ENCODE data around the gene DHX35. TPM values are rescaled to one million over a fixed set of nuclear protein-coding genes. Genes with fewer than 3 reads are reported as not detected.

Gene DHX35
- total RNA-seq, 2 donors from 2014 or later: 12.2 to 16.1 TPM

DNA sequence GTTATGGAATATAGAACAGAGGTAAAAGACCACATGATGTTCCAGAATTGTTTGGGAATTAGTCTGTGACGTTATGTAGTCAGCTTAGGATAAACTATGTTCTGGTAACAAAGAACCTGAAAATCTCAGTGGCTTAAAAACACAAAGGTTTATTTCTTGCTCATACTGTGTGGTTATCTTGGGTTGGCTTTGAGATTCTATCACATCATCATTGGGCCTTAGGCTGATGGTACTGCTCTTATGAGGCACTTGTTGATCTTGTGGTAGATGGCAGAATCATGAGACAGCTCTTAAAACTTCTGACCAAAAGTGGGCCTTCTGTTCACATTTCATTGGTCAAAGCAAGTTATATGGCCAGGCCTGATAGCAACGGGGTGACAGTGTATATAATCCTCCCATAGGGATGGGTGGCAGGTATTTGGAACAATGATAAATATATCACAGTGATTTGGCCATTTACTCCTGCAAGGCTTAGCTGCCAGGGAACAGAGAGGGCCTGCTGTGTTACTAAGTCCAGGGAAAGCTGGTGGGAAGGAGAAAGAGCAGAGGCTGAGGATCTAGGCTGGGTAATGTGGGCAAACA lies 13.5 kb downstream of the DHX35 start:
- H3K9me3 Mint-ChIP-seq: no peaks in the 10 kb centered on the region
- TF ChIP-seq, protein P1, sequence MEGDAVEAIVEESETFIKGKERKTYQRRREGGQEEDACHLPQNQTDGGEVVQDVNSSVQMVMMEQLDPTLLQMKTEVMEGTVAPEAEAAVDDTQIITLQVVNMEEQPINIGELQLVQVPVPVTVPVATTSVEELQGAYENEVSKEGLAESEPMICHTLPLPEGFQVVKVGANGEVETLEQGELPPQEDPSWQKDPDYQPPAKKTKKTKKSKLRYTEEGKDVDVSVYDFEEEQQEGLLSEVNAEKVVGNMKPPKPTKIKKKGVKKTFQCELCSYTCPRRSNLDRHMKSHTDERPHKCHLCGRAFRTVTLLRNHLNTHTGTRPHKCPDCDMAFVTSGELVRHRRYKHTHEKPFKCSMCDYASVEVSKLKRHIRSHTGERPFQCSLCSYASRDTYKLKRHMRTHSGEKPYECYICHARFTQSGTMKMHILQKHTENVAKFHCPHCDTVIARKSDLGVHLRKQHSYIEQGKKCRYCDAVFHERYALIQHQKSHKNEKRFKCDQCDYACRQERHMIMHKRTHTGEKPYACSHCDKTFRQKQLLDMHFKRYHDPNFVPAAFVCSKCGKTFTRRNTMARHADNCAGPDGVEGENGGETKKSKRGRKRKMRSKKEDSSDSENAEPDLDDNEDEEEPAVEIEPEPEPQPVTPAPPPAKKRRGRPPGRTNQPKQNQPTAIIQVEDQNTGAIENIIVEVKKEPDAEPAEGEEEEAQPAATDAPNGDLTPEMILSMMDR (conservative IDR thresholded peaks at IDR 0.05): no peak
- Histone ChIP-seq H3K9ac (ENCODE audit: extremely low read depth, low read length, poor library complexity, severe bottlenecking) (no peak overlapping the region), H3K36me3 (ENCODE audit: control insufficient read depth, insufficient read depth, low read length) (peaks cover 39% of the 10 kb centered on the region), H3K4me3 (ENCODE audit: low read length) (no peak overlapping the region), H3K27me3 (ENCODE audit: control insufficient read depth, insufficient read depth, low read length, poor library complexity, severe bottlenecking) (no peaks in the 10 kb centered on the region), H3K27ac (ENCODE audit: low read depth, low read length) (no peak overlapping the region), H3K4me1 (ENCODE audit: control insufficient read depth, insufficient read depth, low read length) (no peaks in the 10 kb centered on the region), H3K9me3 (ENCODE audit: control insufficient read depth, low read length) (no peaks in the 10 kb centered on the region)
- 88 to 100% methylated on average over 1 to 2 of the region's 2 CpGs for WGBS, 2 experiments (ENCODE audit: insufficient coverage in 1 of 2, insufficient read length in 1 of 2)
- no peak overlapping the region for H3K27ac Mint-ChIP-seq
- H3K27me3 Mint-ChIP-seq (ENCODE audit: insufficient read depth): no peaks in the 10 kb centered on the region
- no peak for DNase-seq
- H3K4me3 Mint-ChIP-seq: no peak overlapping the region
- no peaks in the 10 kb centered on the region for H3K4me1 Mint-ChIP-seq
- H3K36me3 Mint-ChIP-seq (ENCODE audit: low read depth): peaks cover 8% of the 10 kb centered on the region

GRCh38 chr20:38979434-38979833 lies 17.3 kb downstream of the DHX35 start:
- H3K4me1 Mint-ChIP-seq: peaks cover 5% of the 10 kb centered on the region
- H3K9ac ChIP-seq (ENCODE audit: extremely low read depth, low read length, poor library complexity, severe bottlenecking): no peak overlapping the region
- H3K27ac ChIP-seq (ENCODE audit: low read depth, low read length): no peak overlapping the region
- H3K4me3 ChIP-seq (ENCODE audit: low read length): no peak overlapping the region
- no peaks in the 10 kb centered on the region for H3K9me3 ChIP-seq (ENCODE audit: control insufficient read depth, low read length)
- peaks cover 34% of the 10 kb centered on the region for H3K36me3 ChIP-seq (ENCODE audit: control insufficient read depth, insufficient read depth, low read length)
- 93% methylated on average over 2 of the region's 2 CpGs; no CpG with 5 or more reads in 1 of the 2 experiments for WGBS, 2 experiments (ENCODE audit: insufficient coverage in 1 of 2, insufficient read length in 1 of 2)
- no peaks in the 10 kb centered on the region for H3K27me3 ChIP-seq (ENCODE audit: control insufficient read depth, insufficient read depth, low read length, poor library complexity, severe bottlenecking)
- H3K27me3 Mint-ChIP-seq (ENCODE audit: insufficient read depth): no peaks in the 10 kb centered on the region
- H3K27ac Mint-ChIP-seq: no peak overlapping the region
- H3K9me3 Mint-ChIP-seq: no peaks in the 10 kb centered on the region
- no peaks in the 10 kb centered on the region for H3K4me1 ChIP-seq (ENCODE audit: control insufficient read depth, insufficient read depth, low read length)
- TF ChIP-seq, protein P1 (conservative IDR thresholded peaks at IDR 0.05): no peak
- no peak overlapping the region for H3K4me3 Mint-ChIP-seq
- DNase-seq: no peak
- peaks cover 4% of the 10 kb centered on the region for H3K36me3 Mint-ChIP-seq (ENCODE audit: low read depth)

GRCh38 chr20:38979842-38980241 lies 17.7 kb downstream of the DHX35 start:
- TF ChIP-seq, protein P1 (conservative IDR thresholded peaks at IDR 0.05): no peak
- Mint-ChIP-seq H3K36me3 (ENCODE audit: low read depth) (peaks cover 5% of the 10 kb centered on the region), H3K27ac (no peak overlapping the region), H3K4me1 (peaks cover 5% of the 10 kb centered on the region), H3K27me3 (ENCODE audit: insufficient read depth) (no peaks in the 10 kb centered on the region), H3K9me3 (no peaks in the 10 kb centered on the region), H3K4me3 (no peak overlapping the region)
- Histone ChIP-seq H3K4me3 (ENCODE audit: low read length) (no peak overlapping the region), H3K27ac (ENCODE audit: low read depth, low read length) (no peak overlapping the region), H3K27me3 (ENCODE audit: control insufficient read depth, insufficient read depth, low read length, poor library complexity, severe bottlenecking) (no peaks in the 10 kb centered on the region), H3K4me1 (ENCODE audit: control insufficient read depth, insufficient read depth, low read length) (no peaks in the 10 kb centered on the region), H3K36me3 (ENCODE audit: control insufficient read depth, insufficient read depth, low read length) (peaks cover 38% of the 10 kb centered on the region), H3K9me3 (ENCODE audit: control insufficient read depth, low read length) (no peaks in the 10 kb centered on the region), H3K9ac (ENCODE audit: extremely low read depth, low read length, poor library complexity, severe bottlenecking) (no peak overlapping the region)
- 91 to 100% methylated on average over 1 to 3 of the region's 3 CpGs for WGBS, 2 experiments (ENCODE audit: insufficient coverage in 1 of 2, insufficient read length in 1 of 2)
- DNase-seq: no peak

Data from endodermal cell (in vitro differentiated cells).